SK-N-SH (cell line): ENCODE data around the gene CDH2. TPM values are rescaled to one million over a fixed set of nuclear protein-coding genes. Genes with fewer than 3 reads are reported as not detected.

ENCODE experiments used
- CTCF ChIA-PET: fragments of 300-600, 350-600 bp; formaldehyde crosslinking; extraction: SDS; loops from one replicate; lab custom pipeline; 2021; lab: Yijun Ruan, JAX
- POLR2A ChIA-PET: fragments of 350-600 bp; sonication (Branson Sonifier 250); formaldehyde crosslinking; extraction: SDS; loops from one replicate; lab custom pipeline; 2020; ENCODE audit warnings: antibody characterized with exemption, inconsistent platforms; lab: Yijun Ruan, JAX
- DNase-seq: peaks from one replicate; pipeline ENCODE4 v3.0.0; 2012
- H2AFZ ChIP-seq: fragments of 200-600 bp; sonication (generic); 2 replicates; pipeline ENCODE4 v1.8.1; 2016; ENCODE audit warnings: antibody characterized with exemption, mild to moderate bottlenecking, low read depth
- H3F3A ChIP-seq: fragments of 200-600 bp; sonication (generic); replicated peaks from 2 replicates; pipeline ENCODE3; 2016; ENCODE audit warnings: antibody characterized with exemption, mild to moderate bottlenecking; ENCODE audit not compliant: insufficient read depth
- H3K27ac ChIP-seq, 2 experiments: fragments of 200-500 bp in 1 of 2; fragments of 200-600 bp in 1 of 2; sonication (Bioruptor generic) in 1 of 2; sonication (generic), shearing (Covaris generic) in 1 of 2; 2 replicates each; pipeline versions ENCODE4 v1.5.1 to v1.6.1; 2014 to 2016; ENCODE audit warnings: low read depth in 2 of 2, inconsistent platforms in 1 of 2, low read length in 1 of 2, mild to moderate bottlenecking in 1 of 2, mixed read lengths in 1 of 2
- H3K27me3 ChIP-seq: fragments of 200-600 bp; sonication (generic), shearing (Covaris generic); 2 replicates; pipeline ENCODE4 v1.6.1; 2016; ENCODE audit warnings: mixed run types; ENCODE audit not compliant: insufficient read depth
- H3K36me3 ChIP-seq, 2 experiments: fragments of 200-500 bp in 1 of 2; fragments of 200-600 bp in 1 of 2; sonication (Bioruptor generic) in 1 of 2; sonication (generic) in 1 of 2; replicated peaks in 1 of 2; 2 replicates each; pipeline versions ENCODE3 to v1.5.1; 2014 to 2016; ENCODE audit warnings: low read length in 1 of 2, mild to moderate bottlenecking in 1 of 2; ENCODE audit not compliant: insufficient read depth in 2 of 2, control insufficient read depth in 1 of 2
- H3K4me1 ChIP-seq, 2 experiments: fragments of 200-500 bp in 1 of 2; fragments of 200-600 bp in 1 of 2; sonication (Bioruptor generic) in 1 of 2; sonication (generic), shearing (Covaris generic) in 1 of 2; 2 replicates each; pipeline versions ENCODE4 v1.5.1 to v1.6.1; 2014 to 2016; ENCODE audit warnings: low read depth in 1 of 2, low read length in 1 of 2, mixed run types in 1 of 2; ENCODE audit not compliant: insufficient read depth in 2 of 2, control insufficient read depth in 1 of 2
- H3K4me2 ChIP-seq: fragments of 200-600 bp; sonication (generic), shearing (Covaris generic); 2 replicates; pipeline ENCODE4 v1.6.1; 2017; ENCODE audit warnings: mixed run types
- H3K4me3 ChIP-seq, 2 experiments: fragments of 200-500 bp in 1 of 2; fragments of 200-600 bp in 1 of 2; sonication (Bioruptor generic) in 1 of 2; sonication (generic), shearing (Covaris generic) in 1 of 2; 2 replicates each; pipeline versions ENCODE4 v1.5.1 to v1.8.1; 2014 to 2016; ENCODE audit warnings: low read depth in 2 of 2, inconsistent platforms in 1 of 2, low read length in 1 of 2, mild to moderate bottlenecking in 1 of 2, mixed read lengths in 1 of 2, moderate library complexity in 1 of 2
- H3K79me2 ChIP-seq: fragments of 200-600 bp; sonication (generic); 2 replicates; pipeline ENCODE4 v1.8.1; 2017; ENCODE audit warnings: mild to moderate bottlenecking; ENCODE audit not compliant: insufficient read depth
- H3K9ac ChIP-seq: fragments of 200-600 bp; sonication (generic); 2 replicates; pipeline ENCODE4 v1.6.1; 2017; ENCODE audit warnings: mixed run types
- H3K9me2 ChIP-seq: fragments of 200-600 bp; sonication (generic); 2 replicates; pipeline ENCODE4 v1.6.1; 2017; ENCODE audit warnings: mixed run types
- H3K9me3 ChIP-seq: fragments of 200-600 bp; sonication (generic); 2 replicates; pipeline ENCODE4 v1.6.1; 2017; ENCODE audit warnings: mixed run types, mild to moderate bottlenecking, moderate library complexity
- H4K20me1 ChIP-seq: fragments of 200-600 bp; sonication (generic); 2 replicates; pipeline ENCODE4 v1.6.1; 2017; ENCODE audit warnings: mild to moderate bottlenecking, mixed run types; ENCODE audit not compliant: insufficient read depth
- EP300 ChIP-seq, 2 experiments: IDR thresholded peaks; 2 replicates each; pipeline versions ENCODE4 v1.4.0 to v1.6.1; 2012; ENCODE audit warnings: borderline replicate concordance in 1 of 2, low read depth in 1 of 2, low read length in 1 of 2
- FOXM1 ChIP-seq: IDR thresholded peaks from 2 replicates; pipeline ENCODE4 v1.4.0; 2012; ENCODE audit warnings: low read depth, mild to moderate bottlenecking
- JUND ChIP-seq: IDR thresholded peaks from 2 replicates; pipeline ENCODE4 v1.4.0; 2012
- MEF2A ChIP-seq: IDR thresholded peaks from 2 replicates; pipeline ENCODE4 v1.4.0; 2012; ENCODE audit warnings: low read depth, borderline replicate concordance
- MXI1 ChIP-seq: IDR thresholded peaks from 2 replicates; pipeline ENCODE4 v1.6.1; 2012; ENCODE audit warnings: mild to moderate bottlenecking, low read depth, low read length, improper control_type of control experiment
- NFIC ChIP-seq: IDR thresholded peaks from 2 replicates; pipeline ENCODE4 v1.4.0; 2012; ENCODE audit warnings: borderline replicate concordance
- POLR2AphosphoS5 ChIP-seq: IDR thresholded peaks from 2 replicates; pipeline ENCODE4 v1.6.1; 2012; ENCODE audit warnings: low read depth, low read length
- RAD21 ChIP-seq: IDR thresholded peaks from 2 replicates; pipeline ENCODE4 v1.6.1; 2012; ENCODE audit warnings: mild to moderate bottlenecking, low read length
- RXRA ChIP-seq: IDR thresholded peaks from 2 replicates; pipeline ENCODE4 v1.4.0; 2012; ENCODE audit warnings: low read depth, mild to moderate bottlenecking, borderline replicate concordance
- SMC3 ChIP-seq: IDR thresholded peaks from 2 replicates; pipeline ENCODE4 v1.6.1; 2012; ENCODE audit warnings: low read depth, low read length, improper control_type of control experiment
- TCF12 ChIP-seq: IDR thresholded peaks from 2 replicates; pipeline ENCODE4 v1.4.0; 2012
- TEAD4 ChIP-seq: IDR thresholded peaks from 2 replicates; pipeline ENCODE4 v1.4.0; 2012; ENCODE audit warnings: mild to moderate bottlenecking, borderline replicate concordance; ENCODE audit not compliant: insufficient read depth
- whole genome bisulfite sequencing: methylation state at CpG from one replicate; pipeline ENCODE4 v1.1.6; 2017; ENCODE audit warnings: low lambda C conversion rate; 5-methylcytosine and 5-hydroxymethylcytosine counted together
- polyA plus RNA-seq, 3 experiments: library from polyadenylated mRNA; depleted of rRNA; stranded (reverse); fragments of >200 nt; gene quantifications; 2 replicates each; pipeline ENCODE4 v1.2.3, GENCODE V29; 2012
- TF ChIP-seq, protein P1 (sequence below): IDR thresholded peaks from 2 replicates; pipeline ENCODE4 v1.4.0; 2012; ENCODE audit warnings: low read depth
- TF ChIP-seq, protein P2 (sequence below): fragments of 200-600 bp; sonication (generic); IDR thresholded peaks from 2 replicates; pipeline ENCODE4 v1.6.1; 2017; ENCODE audit warnings: antibody characterized with exemption, mild to moderate bottlenecking, moderate library complexity
- TF ChIP-seq, protein P3 (sequence below): IDR thresholded peaks from 2 replicates; pipeline ENCODE4; 2012

CDH2 gene
- polyA plus RNA-seq, 1 of the 3 experiments (the other 2 are of a cell fraction) = 146 TPM

DNA sequence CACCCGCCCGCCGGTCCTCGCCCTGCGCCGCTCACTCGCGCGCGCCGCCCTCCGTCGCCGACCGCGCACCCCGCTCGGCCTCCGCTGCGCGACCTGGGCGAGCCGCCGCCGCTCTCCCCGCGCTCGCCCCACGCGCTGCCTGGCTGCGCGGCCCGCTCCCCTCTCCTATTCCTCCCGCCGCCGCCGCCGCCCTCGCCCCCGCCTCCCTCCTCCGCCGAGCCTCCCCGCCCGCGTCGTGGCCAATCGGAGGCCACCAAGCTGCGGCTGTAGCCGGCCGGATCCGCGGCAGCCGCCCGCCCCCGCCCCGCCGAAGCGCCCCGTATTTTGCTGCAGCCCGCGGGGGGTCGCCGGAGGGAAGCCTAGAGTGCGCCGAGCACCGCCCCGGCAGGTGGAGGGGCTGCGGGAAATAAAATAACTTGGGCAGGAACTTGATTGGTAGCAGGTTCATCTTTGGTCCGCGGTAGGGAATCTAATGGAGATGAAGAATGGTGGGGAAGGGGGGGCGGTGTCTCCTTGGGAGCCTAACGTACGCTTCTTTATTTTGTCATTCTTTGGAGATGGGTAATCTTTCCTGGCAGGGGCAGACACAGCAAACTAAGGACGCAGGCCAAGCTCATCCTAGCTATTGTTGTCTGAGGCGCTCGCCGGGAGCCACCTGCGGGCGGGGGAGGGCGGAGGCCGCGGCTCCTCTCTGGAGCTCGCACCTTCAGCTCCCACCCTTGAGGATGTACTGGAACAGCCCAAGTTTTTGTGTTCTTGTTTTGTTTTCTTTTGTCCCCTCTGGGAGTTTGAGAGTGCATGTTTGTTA is 1.1 kb upstream of the CDH2 start:
- Histone ChIP-seq H3F3A (peaks cover 26% of the 10 kb centered on the region), H3K9me2 (no peaks in the 10 kb centered on the region), H3K27ac (peak overlapping the region; percentile 89 to 94), H3K9ac (peak overlapping the region; percentile 87), H3K27me3 (no peaks in the 10 kb centered on the region), H4K20me1 (peaks cover 28% of the 10 kb centered on the region), H2AFZ (peak overlapping the region; percentile 70; the same call in 1 of the 2 replicates), H3K9me3 (no peaks in the 10 kb centered on the region)
- under 1% methylated on average over 17 of the region's 83 CpGs for WGBS
- CTCF ChIA-PET = interaction anchor here (0.9 to 2.7 kb wide), 11 partner anchors 9 to 815 kb away, joined by 3 to 12 read pairs (median 4); no protein-coding TSS in a partner anchor
- TF ChIP-seq POLR2AphosphoS5 (peak; percentile 27), TEAD4 (peak; percentile 53; the same call in 1 of the 2 replicates), TCF12 (peak; percentile 64; the same call in 1 of the 2 replicates), NFIC (peak; percentile 36; the same call in 1 of the 2 replicates), RAD21 (peak; percentile 41), FOXM1 (no peak), MEF2A (peak; percentile 28; the same call in 1 of the 2 replicates), SMC3 (peak; percentile 28; the same call in 1 of the 2 replicates), MXI1 (no peak), RXRA (no peak), EP300 (IDR thresholded peaks at IDR 0.05; ENCODE audit: borderline replicate concordance in 1 of 2, low read depth in 1 of 2, low read length in 1 of 2) (peak in 1 of 2 experiments; percentile 44; a peak in 1 of 4 replicates), JUND (peak; percentile 29; the same call in 1 of the 2 replicates)
- TF ChIP-seq, protein P1, sequence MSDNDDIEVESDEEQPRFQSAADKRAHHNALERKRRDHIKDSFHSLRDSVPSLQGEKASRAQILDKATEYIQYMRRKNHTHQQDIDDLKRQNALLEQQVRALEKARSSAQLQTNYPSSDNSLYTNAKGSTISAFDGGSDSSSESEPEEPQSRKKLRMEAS = no peak
- TF ChIP-seq, protein P2, sequence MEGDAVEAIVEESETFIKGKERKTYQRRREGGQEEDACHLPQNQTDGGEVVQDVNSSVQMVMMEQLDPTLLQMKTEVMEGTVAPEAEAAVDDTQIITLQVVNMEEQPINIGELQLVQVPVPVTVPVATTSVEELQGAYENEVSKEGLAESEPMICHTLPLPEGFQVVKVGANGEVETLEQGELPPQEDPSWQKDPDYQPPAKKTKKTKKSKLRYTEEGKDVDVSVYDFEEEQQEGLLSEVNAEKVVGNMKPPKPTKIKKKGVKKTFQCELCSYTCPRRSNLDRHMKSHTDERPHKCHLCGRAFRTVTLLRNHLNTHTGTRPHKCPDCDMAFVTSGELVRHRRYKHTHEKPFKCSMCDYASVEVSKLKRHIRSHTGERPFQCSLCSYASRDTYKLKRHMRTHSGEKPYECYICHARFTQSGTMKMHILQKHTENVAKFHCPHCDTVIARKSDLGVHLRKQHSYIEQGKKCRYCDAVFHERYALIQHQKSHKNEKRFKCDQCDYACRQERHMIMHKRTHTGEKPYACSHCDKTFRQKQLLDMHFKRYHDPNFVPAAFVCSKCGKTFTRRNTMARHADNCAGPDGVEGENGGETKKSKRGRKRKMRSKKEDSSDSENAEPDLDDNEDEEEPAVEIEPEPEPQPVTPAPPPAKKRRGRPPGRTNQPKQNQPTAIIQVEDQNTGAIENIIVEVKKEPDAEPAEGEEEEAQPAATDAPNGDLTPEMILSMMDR = peak; percentile 23; the same call in 1 of the 2 replicates
- TF ChIP-seq, protein P3, sequence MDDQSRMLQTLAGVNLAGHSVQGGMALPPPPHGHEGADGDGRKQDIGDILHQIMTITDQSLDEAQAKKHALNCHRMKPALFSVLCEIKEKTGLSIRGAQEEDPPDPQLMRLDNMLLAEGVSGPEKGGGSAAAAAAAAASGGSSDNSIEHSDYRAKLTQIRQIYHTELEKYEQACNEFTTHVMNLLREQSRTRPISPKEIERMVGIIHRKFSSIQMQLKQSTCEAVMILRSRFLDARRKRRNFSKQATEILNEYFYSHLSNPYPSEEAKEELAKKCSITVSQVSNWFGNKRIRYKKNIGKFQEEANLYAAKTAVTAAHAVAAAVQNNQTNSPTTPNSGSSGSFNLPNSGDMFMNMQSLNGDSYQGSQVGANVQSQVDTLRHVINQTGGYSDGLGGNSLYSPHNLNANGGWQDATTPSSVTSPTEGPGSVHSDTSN = peak; percentile 67
- TF ChIP-seq, all 33 proteins: peak for 11
- DNase-seq = peak; percentile 93
- Histone ChIP-seq H3K79me2 (peaks cover 78% of the 10 kb centered on the region), H3K4me1 (peaks cover 0 to 5% of the 10 kb centered on the region in 2 experiments; a peak in 2 of 4 replicates), H3K4me3 (peak overlapping the region; percentile 87 to 90), H3K4me2 (peak overlapping the region; percentile 75), H3K36me3 (peaks cover 2 to 6% of the 10 kb centered on the region in 2 experiments)
- POLR2A ChIA-PET = interaction anchor here (0.9 to 1.6 kb wide), 4 partner anchors 19 to 573 kb away, joined by 3 to 4 read pairs (median 4); no protein-coding TSS in a partner anchor
